Measurements from ENCODE around the gene FGGY.

- no peak for TF ChIP-seq EZH2 (IDR thresholded peaks at IDR 0.05; ENCODE audit: low read depth)
- TF ChIP-seq CTCF (conservative IDR thresholded peaks at IDR 0.05) = no peak
Measured at GRCh38 chr1:59682396-59683080, 385.6 kb downstream of the FGGY start.
